GM12892 (cell line): Measurements from ENCODE around the gene CDO1.

ENCODE experiments used
- POLR2A ChIP-seq: IDR thresholded peaks from 2 replicates; pipeline ENCODE4 v1.6.1; 2011; ENCODE audit warnings: low read depth, low read length, control low read depth
- POLR2AphosphoS5 ChIP-seq: IDR thresholded peaks from 2 replicates; pipeline ENCODE4 v1.6.1; 2011; ENCODE audit warnings: low read depth, low read length, control low read depth

- no peak for TF ChIP-seq POLR2A
- TF ChIP-seq POLR2AphosphoS5: no peak
These were observed 41.8 kb downstream of the CDO1 start for GRCh38 chr5:115774684-115775083.
